Stimulated activated CD8-positive, alpha-beta memory T cell treated with anti-CD3 and anti-CD28 coated beads, Interleukin-4, amount 100 ng/mL, for 24 hours (primary cell): ENCODE measurements around the gene DENND1A.

Source experiments
- DNase-seq: peaks from one replicate; pipeline ENCODE4 v3.0.0-alpha.2; 2020; ENCODE audit warnings: low read depth

Gene DENND1A

GRCh38 chr9:123863164-123863855 is 66.6 kb downstream of the DENND1A start:
- DNase-seq, result no peak

DNA sequence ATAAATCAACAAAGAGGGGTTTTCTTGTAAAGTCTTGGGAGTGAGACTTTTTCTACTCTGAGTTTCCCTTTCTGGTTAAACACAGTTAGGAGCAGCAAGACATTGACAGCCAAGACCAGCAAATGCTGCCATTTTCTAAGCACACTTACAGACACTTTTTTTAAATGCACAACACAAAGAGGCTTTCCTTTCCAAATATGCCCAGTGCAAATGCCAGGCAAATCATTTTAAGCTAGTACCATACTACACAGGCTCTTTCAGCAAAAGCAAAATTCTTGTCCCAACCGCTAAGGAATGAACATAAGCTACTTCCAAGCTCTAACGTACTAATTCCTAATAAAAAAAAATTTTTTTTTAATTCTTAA is 68.2 kb downstream of the DENND1A start:
- no peak for DNase-seq

DNA sequence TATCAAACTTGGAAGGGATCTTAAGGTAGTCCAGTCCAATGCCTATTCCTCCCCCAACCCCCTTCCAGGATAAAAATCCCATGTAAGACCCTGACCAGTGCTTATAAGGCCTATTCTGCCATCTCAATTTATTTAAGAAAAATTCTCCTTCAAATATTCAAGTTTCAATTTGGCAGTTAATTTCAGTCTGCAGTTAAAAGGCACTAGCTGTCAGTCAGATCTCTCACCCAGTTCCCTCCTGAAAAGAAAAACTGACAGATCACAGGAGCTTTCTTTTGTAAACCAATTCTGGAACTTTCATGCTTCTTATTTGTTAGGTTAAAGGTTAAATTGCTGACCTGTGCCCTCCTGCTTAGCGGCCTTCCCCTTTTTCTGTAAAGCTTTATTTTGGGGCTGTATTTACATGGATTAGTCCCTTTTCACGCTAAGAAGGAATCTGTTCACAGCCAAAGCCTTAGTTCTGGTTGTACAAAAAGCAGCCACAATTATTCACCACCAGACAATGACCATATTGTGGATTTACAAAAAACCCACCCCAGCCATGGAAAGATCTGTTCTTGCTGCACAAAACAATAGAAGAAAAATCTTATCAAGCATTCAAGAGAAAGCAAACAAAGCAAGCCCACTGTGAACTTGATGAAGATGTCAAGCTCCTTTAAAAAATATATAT is 68.7 kb downstream of the DENND1A start:
- DNase-seq, result no peak

GRCh38 chr9:123860603-123861002 is 69.3 kb downstream of the DENND1A start:
- no peak for DNase-seq

DNA sequence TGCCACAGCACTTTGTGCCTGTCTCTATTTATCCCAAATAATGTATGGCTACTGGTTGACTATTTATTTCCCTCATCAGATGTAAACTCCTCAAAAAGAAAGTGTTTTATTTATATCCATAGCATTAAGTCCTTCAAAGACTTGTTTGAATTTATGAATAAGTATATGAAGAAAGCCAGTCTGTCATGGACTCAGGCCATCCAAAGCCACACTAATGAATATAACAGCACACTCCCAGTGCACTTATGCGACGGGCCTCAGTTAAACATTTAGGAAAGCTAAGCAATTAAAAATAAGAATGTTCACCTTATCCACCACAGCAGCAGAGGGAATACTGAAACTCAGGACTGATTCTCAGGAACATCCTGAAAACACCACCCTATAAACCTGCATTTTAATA is 77.5 kb downstream of the DENND1A start:
- no peak for DNase-seq

DNA sequence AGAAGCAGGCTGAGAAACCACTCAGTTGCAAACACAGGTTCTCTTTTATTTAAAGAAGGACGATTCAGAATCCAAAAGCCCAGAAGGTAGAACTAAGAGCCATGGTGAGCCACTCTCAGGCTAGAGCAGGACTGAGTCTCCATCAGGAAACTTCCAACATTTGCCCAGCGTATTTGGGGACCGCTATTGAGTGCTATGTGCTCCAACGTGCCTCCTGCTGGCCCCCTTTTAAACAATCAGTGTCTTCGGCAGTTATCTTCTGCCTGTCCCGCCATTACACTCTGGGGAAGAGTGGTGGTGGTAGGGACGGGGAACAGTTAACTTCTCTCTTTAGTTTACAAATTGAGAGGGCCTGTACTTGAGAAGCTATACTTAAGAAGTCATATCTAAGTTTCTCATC is 78.1 kb downstream of the DENND1A start:
- no peak for DNase-seq

- DNase-seq, result no peak
Measured at GRCh38 chr9:123848447-123849085, 81.4 kb downstream of the DENND1A start.

DNA sequence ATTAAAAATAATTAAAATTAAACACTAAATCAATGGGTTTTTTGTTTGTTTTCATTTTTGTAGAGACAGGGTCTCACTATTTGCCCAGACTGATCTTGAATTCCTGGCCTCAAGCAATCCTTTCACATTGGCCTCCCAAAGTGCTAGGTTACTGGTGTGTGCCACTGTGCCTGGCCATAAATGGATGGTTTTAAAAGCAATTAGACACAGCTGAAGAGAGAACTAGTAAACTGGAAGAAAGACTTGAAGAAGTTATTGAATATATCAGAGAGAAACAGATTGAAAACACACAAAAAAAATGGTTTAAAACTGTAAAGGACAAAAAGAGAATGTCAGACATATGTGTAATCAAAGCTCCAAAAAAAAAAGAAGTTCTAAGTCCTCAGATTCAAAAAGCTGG is 83.0 kb downstream of the DENND1A start:
- no peak for DNase-seq

DNA sequence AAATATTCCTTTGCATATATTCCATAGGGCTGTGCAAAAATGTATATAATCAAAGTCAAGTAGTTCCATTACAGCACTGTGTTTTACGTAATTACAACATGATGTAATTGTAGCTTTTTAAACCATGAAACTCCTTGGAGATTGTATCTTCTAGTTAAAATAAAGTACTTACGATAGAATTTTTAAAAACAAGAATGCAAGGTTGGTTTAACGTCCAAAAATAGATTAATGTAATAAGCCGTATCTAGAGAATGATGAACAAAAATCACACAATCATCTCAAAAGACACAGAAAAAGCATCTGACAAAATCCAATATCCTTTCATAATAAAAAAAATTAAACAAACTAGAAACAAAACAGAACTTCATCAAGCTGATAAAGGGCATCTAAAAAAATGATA is 86.2 kb downstream of the DENND1A start:
- DNase-seq, result no peak

DNA sequence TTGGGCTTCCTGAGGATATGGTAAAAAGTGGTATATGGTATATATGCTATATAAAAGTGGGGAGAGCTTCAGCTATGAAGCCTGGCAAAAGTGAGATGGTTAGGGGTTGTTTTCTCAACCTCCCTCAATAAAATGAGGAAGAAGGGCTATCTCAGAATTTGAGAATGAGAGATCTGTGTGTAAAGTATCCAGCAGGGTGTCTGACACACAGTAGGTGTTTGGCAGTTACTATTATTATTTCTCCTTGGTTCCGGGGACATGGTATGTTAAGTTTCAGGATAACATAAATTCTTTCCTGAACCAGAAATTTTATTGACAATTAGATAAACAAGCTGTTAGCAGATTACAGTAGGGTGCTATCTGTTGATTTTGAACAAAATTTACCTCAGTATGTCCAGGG is 94.1 kb downstream of the DENND1A start:
- DNase-seq, result no peak

GRCh38 chr9:123834889-123835562 is 94.9 kb downstream of the DENND1A start:
- DNase-seq, result no peak

- no peak for DNase-seq
Measured at GRCh38 chr9:123834218-123834888, 95.6 kb downstream of the DENND1A start.

DNA sequence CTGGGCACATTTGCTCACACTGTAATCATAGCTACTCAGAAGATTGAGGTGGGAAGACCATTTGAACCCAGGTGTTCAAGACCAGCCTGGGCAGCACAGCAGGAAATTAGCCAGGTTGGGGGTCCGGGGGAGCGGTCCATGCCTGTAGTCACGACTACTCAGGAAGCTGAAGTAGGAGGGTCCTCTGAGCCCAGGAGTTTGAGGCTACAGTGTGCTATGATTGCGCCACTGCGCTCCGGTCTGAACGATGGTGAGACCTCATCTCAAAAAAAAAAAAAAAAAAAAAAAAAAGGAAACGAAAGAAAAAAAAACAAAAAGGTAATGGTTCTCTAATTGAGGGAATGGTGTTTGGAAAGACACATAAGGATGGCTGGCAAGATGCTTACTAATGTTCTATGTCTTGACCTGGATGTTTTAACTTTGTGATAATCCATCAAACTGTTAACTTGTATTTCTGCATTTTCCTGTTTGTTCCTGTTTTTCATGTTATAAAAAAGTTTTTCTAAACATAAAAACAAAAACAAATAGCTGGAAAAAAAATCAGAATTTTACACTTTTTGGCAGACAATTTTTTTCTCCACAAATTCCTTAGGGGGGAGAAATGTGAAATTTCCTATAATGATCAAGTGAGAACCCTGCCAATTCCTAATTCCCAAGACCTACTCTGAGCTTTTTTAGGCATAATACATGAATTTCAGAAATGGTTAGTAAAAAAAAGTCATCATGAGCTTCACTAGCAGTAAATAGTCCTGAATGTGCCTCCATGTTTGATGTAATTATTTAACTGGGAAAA is 96.9 kb downstream of the DENND1A start:
- DNase-seq, result no peak

DNA sequence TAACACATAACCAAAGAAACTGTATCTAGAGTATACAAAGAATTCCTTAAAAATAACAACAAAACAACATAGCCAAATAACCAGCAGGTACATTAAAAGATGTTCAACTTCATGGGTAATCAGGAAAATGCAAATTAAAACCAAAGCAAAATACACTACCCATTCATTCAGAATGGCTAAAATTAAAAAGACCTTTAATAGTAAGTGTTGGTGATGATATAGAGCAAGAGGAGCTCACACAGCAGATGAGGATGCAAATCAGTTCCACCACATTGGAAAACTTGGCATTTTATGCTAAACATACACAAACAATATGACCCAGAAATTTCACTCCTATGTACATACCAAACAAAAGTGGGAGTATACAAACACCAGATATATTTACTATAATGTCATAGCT is 97.8 kb downstream of the DENND1A start:
- no peak for DNase-seq

- DNase-seq, result no peak
Measured at GRCh38 chr9:123828449-123828848, 101.5 kb downstream of the DENND1A start.

GRCh38 chr9:123825342-123826060 is 104.4 kb downstream of the DENND1A start:
- no peak for DNase-seq

DNA sequence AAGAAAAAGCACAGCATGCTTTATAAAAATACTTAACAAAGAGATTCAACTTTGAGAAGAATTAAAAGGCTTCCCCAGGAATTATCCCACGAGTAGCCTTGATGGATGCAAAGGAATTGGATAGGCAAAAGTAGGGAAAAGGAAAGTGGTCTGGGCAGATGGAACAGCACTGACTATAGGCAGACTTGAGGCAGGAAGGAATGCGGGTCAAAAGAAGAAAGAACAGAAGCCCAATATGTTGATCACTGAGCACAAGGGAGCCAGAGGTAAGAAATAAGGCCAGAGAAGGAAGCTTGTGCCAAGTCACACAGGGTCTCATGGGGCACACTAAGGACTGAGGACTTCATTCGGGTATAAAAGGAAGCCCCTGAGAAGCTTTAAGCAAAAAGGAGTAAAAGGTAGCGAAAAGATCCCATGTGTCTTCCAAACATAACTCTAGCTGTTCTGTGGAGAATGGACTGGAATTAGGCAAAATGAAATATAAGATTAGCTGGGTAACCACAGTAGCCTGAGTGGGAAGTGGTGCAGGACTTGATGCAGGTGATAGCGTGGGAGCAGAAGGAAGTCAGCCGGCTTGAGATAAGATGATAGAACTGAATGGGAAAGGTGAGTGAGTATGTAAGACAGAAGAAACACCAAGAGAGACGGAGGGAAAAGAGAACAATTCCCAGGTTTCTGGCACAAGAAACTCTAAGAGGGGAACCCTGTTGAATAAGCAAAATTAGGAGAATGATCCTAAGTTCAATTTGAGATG is 106.6 kb downstream of the DENND1A start:
- no peak for DNase-seq

DNA sequence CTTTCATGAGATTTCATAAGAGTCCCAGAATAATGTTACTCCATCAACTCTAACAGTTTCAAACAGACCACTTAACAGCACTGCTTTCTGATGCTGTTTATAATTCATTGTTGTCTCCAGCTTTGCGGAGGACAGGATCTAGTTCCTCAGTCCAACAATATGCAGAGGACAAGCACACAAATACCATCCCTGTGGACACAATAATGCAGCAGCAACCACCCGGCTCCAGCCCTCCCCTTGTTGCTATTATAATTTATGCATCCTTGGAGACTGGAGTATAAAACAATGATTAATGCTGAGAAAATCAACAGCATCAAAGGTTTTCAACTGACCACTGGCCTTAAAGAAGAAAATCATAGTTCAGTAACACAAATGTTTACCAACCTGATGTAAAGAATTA is 108.3 kb downstream of the DENND1A start:
- DNase-seq, result no peak

DNA sequence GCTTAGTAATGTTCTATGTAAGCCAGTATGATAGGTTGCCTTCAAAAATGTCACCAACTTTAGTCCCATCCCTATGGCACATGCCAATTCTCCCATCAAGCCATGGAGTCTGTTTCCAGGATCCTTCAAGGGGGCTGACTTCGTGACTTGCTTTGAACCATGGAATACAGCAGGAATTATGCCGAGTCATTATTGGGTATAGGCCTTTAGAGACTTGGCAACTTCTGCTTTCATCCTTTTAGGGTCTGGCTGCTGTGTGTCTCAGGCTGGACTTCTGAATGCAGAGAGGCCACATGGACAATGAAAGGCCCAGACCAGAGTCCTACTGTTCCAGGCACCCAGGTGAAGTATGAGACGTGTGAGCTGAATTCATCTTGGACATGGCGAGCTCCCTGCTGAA is 109.8 kb downstream of the DENND1A start:
- DNase-seq, result no peak

DNA sequence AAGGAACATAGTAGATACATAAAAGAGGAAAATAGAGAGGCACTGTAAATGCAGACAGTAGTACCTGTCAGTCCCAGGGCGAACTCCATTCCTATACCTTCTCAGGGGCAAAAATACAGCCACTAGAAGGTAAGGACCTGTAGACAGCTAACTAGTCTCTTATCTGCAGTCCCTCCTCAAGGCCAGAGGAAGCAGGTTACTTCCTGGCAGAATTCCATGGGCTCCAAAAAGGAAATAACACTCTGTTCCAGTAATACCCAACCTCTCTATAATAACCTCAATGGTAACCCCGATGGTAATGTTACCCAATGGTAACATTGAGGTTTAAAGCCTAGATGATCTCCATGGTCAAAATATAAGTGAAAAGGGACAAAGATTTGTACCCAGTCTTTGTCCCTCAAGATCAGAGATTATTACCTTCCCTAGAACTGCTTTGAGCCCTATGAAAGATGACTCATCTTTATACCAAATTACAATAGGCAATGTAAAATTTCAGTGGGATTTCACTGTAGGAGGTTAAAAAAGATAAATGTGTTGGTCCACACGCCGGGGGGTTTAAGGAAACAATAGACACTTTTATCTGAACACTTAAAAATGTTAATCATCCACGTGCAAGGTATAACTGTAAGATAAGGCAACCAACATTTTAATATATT is 113.0 kb downstream of the DENND1A start:
- DNase-seq, result no peak
